GM12874 (cell line): ENCODE data around the gene OLFM1.

Source experiments
- TF ChIP-seq, protein P1 (sequence below): IDR thresholded peaks from 2 replicates; pipeline ENCODE4 v1.5.1; 2011; ENCODE audit warnings: low read depth, mild to moderate bottlenecking, control low read depth, low read length, moderate library complexity; ENCODE audit not compliant: insufficient read depth

OLFM1 gene

DNA sequence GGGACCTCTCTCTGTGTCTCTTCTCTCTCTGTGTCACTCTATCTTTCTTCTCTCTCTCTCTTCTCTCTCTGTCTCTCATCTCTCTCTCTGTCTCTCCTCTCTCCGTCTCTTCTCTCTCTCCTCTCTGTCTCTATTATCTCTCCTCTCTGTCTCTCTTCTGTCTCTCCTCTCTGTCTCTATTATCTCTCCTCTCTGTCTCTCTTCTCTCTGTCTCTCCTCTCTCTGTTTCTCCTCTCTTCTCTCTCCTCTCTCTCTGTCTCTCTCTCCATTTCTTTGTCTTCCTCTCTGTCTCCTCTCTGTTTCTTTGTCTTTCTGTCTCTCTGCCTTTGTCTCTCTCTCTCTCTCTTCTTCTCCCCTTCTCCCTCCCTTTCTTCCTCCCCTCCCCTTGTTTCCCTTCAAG, 3.2 kb upstream of the OLFM1 start:
- TF ChIP-seq, protein P1, sequence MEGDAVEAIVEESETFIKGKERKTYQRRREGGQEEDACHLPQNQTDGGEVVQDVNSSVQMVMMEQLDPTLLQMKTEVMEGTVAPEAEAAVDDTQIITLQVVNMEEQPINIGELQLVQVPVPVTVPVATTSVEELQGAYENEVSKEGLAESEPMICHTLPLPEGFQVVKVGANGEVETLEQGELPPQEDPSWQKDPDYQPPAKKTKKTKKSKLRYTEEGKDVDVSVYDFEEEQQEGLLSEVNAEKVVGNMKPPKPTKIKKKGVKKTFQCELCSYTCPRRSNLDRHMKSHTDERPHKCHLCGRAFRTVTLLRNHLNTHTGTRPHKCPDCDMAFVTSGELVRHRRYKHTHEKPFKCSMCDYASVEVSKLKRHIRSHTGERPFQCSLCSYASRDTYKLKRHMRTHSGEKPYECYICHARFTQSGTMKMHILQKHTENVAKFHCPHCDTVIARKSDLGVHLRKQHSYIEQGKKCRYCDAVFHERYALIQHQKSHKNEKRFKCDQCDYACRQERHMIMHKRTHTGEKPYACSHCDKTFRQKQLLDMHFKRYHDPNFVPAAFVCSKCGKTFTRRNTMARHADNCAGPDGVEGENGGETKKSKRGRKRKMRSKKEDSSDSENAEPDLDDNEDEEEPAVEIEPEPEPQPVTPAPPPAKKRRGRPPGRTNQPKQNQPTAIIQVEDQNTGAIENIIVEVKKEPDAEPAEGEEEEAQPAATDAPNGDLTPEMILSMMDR = no peak

DNA sequence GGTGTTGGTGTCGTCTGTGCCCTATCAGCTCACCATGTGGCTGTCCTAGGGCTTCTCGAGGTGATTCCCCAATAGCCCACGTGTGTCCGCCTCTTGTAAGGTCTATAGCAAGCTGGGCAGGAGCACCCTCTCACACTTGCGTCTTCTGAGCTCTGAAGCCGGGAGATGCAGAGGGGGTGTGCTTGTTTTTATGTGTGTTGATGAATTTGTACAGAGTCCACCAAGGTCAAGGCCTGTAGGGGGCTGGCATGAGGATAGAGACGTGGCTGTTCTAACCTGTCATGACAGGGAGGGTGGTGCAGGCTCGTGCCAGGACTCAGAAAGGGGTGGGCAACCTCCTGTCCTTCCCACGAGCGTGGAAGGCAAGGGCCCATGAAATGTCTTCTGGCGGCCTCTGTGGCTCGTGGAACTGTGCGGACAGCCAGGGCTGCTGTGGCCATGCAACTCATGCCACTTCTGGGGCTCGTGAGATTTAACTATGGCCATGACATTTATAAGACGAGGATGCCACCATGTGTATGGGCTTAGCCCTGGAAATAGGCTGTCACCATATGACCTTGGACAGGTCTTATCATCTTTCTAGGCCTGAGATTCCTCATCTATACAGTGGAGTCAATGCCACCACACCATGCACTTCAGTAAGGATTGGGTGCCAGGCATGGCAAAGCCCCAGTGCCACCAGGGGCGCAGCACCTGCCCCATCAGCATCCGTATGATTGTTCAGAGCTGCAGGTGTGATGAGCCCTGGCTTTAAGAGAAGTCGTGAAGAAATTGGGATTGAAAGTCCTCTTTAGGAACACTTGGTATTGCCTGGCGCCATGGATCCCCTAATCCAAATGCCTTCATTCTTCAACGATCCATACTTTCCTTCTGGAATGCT, 2.3 kb upstream of the OLFM1 start:
- TF ChIP-seq, protein P1 = no peak

DNA sequence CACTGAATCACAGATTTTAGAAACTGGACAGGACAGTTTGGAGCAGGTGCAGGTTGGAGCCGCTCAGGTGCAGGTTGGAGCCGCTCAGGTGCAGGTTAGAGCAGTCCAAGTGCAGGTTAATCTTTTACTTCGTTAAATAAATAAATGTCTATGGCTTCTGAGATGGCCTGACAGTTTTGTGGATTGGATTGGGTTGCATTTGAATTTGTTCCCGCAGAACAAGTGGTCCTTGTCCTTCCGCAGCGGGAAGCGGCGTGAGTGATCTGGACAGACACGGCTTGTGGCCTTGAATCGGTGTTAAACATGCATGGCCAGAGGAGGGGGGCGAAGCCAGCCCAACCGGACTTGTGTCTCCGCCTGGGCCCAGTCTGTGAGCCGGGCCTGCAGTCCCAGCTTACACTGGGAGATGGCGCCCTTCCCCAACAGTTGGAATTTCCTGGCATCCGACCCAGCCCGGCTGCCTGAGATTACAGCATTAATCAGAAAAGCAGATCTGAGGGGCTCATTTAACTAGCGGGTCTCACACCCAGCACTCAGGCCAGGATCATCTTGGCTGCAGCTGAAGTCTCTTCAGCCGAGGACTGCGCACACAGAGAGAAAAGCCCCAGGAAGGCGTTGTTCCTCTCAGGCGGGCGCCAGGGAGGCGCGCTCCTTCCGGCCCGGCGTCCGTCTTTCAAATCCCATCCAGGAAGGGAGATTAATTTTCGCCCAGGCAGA, 1.5 kb upstream of the OLFM1 start:
- TF ChIP-seq, protein P1 = 0 out of 2 replicates have a peak, but pooled peaks have one; percentile 11

DNA sequence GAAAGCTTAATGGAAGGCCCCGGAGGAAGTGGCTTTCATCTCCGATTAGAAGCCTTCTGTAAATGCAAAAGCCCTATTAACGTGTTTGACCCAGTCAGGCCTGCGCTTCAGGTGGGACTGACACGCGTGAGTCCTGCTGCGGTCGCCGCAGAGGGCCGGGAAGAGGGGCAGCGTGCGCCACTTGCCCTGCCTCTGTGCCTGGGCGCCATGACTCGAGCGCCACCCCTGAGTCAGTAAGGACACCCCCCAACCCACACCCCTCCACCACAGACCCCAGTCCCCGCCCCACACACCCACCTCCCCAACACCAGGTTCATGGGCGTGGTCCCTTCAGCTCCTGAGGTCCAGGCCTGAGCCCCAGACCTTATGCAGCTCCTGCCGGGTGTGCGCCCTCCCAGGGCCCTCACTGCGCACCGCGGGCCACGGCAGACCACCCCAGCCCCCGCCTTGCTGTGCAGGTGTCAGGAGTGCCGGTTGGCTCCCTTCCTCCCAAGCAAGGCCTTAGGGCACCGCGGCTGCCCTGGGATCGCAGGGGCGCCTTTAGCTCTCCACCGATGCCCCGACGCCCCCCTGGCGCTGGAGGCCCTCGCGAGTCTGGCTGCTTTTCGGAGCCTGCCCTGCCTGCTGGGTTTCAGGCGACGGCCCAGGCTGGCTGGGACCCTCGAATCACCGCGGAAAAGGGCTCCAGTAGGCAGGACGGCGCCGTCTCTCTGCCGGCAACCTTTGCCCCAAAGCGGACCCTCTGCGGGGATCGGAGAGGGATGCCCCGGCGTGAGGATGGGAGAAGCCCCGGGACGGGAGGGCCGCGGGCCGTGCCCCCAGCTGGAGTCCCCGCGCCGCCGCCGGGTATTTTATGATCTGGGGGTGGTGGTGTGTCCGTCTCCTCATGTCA, 625 bp upstream of the OLFM1 start:
- TF ChIP-seq, protein P1 = no peak

DNA sequence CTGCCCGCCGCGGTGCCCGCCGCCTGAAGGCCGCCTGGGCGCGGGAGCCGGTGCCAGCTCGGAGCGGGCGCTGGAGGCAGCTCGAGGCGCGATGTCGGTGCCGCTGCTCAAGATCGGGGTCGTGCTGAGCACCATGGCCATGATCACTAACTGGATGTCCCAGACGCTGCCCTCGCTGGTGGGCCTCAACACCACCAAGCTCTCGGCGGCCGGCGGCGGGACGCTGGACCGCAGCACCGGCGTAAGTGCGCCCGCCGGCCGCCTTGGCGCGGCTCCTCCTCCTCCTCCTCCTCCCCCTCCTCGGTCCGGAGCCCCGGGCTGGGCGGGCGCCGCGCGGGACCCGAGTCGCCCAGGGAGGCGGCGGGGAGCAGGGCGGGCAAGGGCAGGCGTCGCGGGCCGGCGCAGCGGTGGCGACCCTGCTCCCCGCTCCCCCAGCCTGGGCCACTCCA, 455 bp downstream of the OLFM1 start:
- TF ChIP-seq, protein P1 = no peak

DNA sequence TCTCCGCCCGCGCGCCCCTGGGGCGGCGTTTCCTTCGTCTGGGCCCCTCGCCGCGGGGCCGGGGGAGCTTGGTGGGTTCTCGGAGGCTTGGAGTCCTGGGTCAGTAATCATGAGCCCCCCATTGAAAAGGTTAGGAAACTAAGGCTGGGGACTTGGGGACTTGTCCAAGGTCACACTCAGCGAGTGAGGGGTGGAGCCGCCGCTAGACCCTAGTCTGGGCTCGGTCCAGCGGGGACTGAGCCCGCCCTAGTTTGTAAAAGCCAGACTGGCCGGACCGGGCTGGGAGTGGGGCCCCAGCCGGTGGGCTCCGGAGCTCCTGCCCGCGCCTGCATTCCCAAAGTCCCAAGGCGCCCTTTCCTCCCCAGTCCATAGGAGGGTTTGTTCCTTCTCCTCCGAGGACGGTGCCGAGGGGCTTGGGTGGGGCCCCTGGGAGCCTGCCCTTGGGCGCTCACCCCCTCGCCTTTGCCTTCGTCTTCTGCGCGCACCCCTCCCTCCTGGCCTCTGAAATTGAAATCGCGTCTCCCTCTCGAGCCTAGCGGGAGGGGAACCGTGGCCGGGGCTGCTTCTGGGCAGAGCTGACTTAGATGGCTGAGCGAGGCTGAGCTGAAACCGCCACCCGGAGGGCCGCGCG, 995 bp downstream of the OLFM1 start:
- TF ChIP-seq, protein P1 = no peak
